HepG2 (cell line): ENCODE measurements around the gene AEBP1. TPM values are rescaled to one million over a fixed set of nuclear protein-coding genes. Genes with fewer than 3 reads are reported as not detected.

Source experiments
- ARHGAP35 ChIP-seq: sonication (generic); formaldehyde crosslinking; IDR thresholded peaks from 2 replicates; pipeline ENCODE4 v1.9.0; 2022; ENCODE audit warnings: mild to moderate bottlenecking, inconsistent platforms, moderate library complexity, missing genetic modification reagents, borderline replicate concordance
- ARID5B ChIP-seq: IDR thresholded peaks from 2 replicates; pipeline ENCODE4 v1.4.0; 2020; ENCODE audit warnings: mild to moderate bottlenecking, missing genetic modification reagents
- ASH2L ChIP-seq: fragments of 300-600, 200-600 bp; sonication (generic); IDR thresholded peaks from 2 replicates; pipeline ENCODE4 v1.7.0; 2017; ENCODE audit warnings: low read depth, mild to moderate bottlenecking, moderate library complexity, mixed read lengths, low read length; ENCODE audit not compliant: insufficient read length
- CCDC6 ChIP-seq: sonication (generic); formaldehyde crosslinking; IDR thresholded peaks from 2 replicates; pipeline ENCODE4 v1.8.1; 2022; ENCODE audit warnings: mild to moderate bottlenecking, missing genetic modification reagents, moderate library complexity
- DNMT1 ChIP-seq: sonication (generic); formaldehyde crosslinking; IDR thresholded peaks from 2 replicates; pipeline ENCODE4 v1.5.1; 2020; ENCODE audit warnings: mild to moderate bottlenecking, missing genetic modification reagents
- KDM5A ChIP-seq: fragments of 200-600 bp; sonication (generic); IDR thresholded peaks from 2 replicates; pipeline ENCODE4 v1.7.0; 2018; ENCODE audit warnings: antibody characterized with exemption, mild to moderate bottlenecking, low read length, borderline replicate concordance
- KDM6A ChIP-seq: IDR thresholded peaks from 2 replicates; pipeline ENCODE4 v1.6.1; 2016; ENCODE audit warnings: low read depth
- KLF9 ChIP-seq: IDR thresholded peaks from 2 replicates; pipeline ENCODE4 v1.6.1; 2016; ENCODE audit warnings: low read depth
- PPARG ChIP-seq: conservative IDR thresholded peaks from 2 replicates; pipeline ENCODE4 v1.6.1; 2016; ENCODE audit warnings: missing biosample characterization, missing genetic modification reagents
- SYNCRIP ChIP-seq: fragments of 200-400 bp; formaldehyde crosslinking; IDR thresholded peaks from 2 replicates; pipeline ENCODE4 v1.6.1; 2018; ENCODE audit warnings: mild to moderate bottlenecking, low read depth, low read length; ENCODE audit not compliant: insufficient read depth
- TERF1 ChIP-seq: sonication (generic); formaldehyde crosslinking; IDR thresholded peaks from 2 replicates; pipeline ENCODE4 v1.8.0; 2022; ENCODE audit warnings: mild to moderate bottlenecking, missing genetic modification reagents, moderate library complexity
- ZBTB14 ChIP-seq: sonication (generic); formaldehyde crosslinking; IDR thresholded peaks from 2 replicates; pipeline ENCODE4 v1.4.0; 2020; ENCODE audit warnings: missing genetic modification reagents
- ZBTB2 ChIP-seq: sonication (generic); formaldehyde crosslinking; IDR thresholded peaks from 2 replicates; pipeline ENCODE4 v1.8.0; 2022; ENCODE audit warnings: low read depth, missing genetic modification reagents
- ZBTB8A ChIP-seq: sonication (generic); formaldehyde crosslinking; IDR thresholded peaks from 2 replicates; pipeline ENCODE4 v1.4.0; 2020; ENCODE audit warnings: mild to moderate bottlenecking, low read depth, missing genetic modification reagents, borderline replicate concordance
- ZNF574 ChIP-seq: sonication (generic); formaldehyde crosslinking; IDR thresholded peaks from 2 replicates; pipeline ENCODE4 v1.4.0; 2020; ENCODE audit warnings: missing genetic modification reagents
- ZNF788 ChIP-seq: sonication (generic); formaldehyde crosslinking; IDR thresholded peaks from 2 replicates; pipeline ENCODE4 v1.5.0; 2020; ENCODE audit warnings: mild to moderate bottlenecking, missing genetic modification reagents, borderline replicate concordance
- polyA plus RNA-seq, 8 experiments: library from polyadenylated mRNA; depleted of rRNA in 3 of 8; stranded (reverse) in 7 of 8; unstranded in 1 of 8; fragments of >200 nt; fragmentation: Illumina TruSeq in 4 of 8; extraction: Trizol in 4 of 8; gene quantifications; 2 replicates each; pipeline versions ENCODE4 v1.2.1 to v1.2.3, GENCODE V29; 2011 to 2016; ENCODE audit warnings: low read depth in 4 of 8, missing spikeins in 1 of 8, mixed read lengths in 1 of 8; ENCODE audit not compliant: insufficient read depth in 1 of 8
- total RNA-seq, 5 experiments: library from RNA; depleted of rRNA; stranded (reverse); fragments of >200 nt; fragmentation: Illumina TruSeq; extraction: Trizol; gene quantifications; 2 replicates each; pipeline ENCODE4 v1.2.3, GENCODE V29; 2016; ENCODE audit warnings: low read depth in 1 of 5

The AEBP1 gene
- total and polyA plus RNA-seq, 2 of the 13 experiments (the other 11 are each of a cell fraction or from before 2014, with no cell fraction given): 0.22 to 0.55 TPM

GRCh38 chr7:44071726-44072363 lies 32.3 kb upstream of the AEBP1 start (continued):
- TF ChIP-seq ZBTB8A (CRISPR knock-in tag) (0 out of 2 replicates have a peak, but pooled peaks have one; percentile 69), TERF1 (no peak), DNMT1 (CRISPR knock-in tag) (no peak), ZNF574 (peak; percentile 67), ARHGAP35 (CRISPR knock-in tag) (no peak), ZNF788 (CRISPR knock-in tag) (no peak; the same call in 1 of the 2 replicates), ZBTB2 (no peak), SYNCRIP (no peak), CCDC6 (CRISPR knock-in tag) (no peak), PPARG (CRISPR knock-in tag) (0 out of 2 replicates have a peak, but pooled peaks have one; percentile 10), KDM5A (no peak), KDM6A (CRISPR knock-in tag) (peak; percentile 53; the same call in 1 of the 2 replicates), ASH2L (peak; percentile 47), KLF9 (CRISPR knock-in tag) (no peak), ZBTB14 (CRISPR knock-in tag) (no peak), ARID5B (CRISPR knock-in tag) (peak; percentile 41)
